LNCaP clone FGC (cell line): ENCODE data around the gene NPHP1.
"Not testable (repeated sequence)": the region's sequence is repeated elsewhere in the genome, so short reads cannot be mapped to it uniquely, and the experiment has no call there.

Experiments used
- DNase-seq: peaks from one replicate; pipeline ENCODE4 v3.0.0-alpha.2; 2011; ENCODE audit warnings: low read depth
- H3K4me3 ChIP-seq: 2 replicates; pipeline ENCODE4 v1.5.1; 2011; ENCODE audit warnings: mild to moderate bottlenecking, low read depth, low read length, control low read depth
- TF ChIP-seq, protein P1 (sequence below): IDR thresholded peaks from 2 replicates; pipeline ENCODE4 v1.5.1; 2012; ENCODE audit warnings: mild to moderate bottlenecking; ENCODE audit not compliant: control insufficient read depth, insufficient read depth; ENCODE audit errors: extremely low read depth

NPHP1 gene

DNA sequence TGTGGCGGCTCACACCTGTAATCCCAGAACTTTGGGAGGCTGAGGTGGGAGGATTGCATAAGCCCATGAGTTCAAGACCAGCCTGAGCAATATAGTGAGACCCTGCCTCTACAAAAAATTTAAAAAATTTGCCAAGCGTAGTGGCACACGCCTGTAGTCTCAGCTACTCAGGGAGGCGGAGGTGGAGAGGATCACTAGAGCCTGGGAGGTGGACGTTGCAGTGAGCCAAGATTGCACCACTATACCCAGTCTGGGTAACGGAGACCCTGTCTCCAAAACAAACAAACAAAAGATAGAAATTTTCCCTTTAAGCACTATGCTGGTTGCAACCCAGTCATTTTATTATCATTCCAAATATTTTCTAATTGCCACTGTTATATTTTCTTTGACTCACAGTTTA is 32.3 kb downstream of the NPHP1 start:
- TF ChIP-seq, protein P1, sequence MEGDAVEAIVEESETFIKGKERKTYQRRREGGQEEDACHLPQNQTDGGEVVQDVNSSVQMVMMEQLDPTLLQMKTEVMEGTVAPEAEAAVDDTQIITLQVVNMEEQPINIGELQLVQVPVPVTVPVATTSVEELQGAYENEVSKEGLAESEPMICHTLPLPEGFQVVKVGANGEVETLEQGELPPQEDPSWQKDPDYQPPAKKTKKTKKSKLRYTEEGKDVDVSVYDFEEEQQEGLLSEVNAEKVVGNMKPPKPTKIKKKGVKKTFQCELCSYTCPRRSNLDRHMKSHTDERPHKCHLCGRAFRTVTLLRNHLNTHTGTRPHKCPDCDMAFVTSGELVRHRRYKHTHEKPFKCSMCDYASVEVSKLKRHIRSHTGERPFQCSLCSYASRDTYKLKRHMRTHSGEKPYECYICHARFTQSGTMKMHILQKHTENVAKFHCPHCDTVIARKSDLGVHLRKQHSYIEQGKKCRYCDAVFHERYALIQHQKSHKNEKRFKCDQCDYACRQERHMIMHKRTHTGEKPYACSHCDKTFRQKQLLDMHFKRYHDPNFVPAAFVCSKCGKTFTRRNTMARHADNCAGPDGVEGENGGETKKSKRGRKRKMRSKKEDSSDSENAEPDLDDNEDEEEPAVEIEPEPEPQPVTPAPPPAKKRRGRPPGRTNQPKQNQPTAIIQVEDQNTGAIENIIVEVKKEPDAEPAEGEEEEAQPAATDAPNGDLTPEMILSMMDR: no peak
- DNase-seq: no peak
- H3K4me3 ChIP-seq: no peak overlapping the region

DNA sequence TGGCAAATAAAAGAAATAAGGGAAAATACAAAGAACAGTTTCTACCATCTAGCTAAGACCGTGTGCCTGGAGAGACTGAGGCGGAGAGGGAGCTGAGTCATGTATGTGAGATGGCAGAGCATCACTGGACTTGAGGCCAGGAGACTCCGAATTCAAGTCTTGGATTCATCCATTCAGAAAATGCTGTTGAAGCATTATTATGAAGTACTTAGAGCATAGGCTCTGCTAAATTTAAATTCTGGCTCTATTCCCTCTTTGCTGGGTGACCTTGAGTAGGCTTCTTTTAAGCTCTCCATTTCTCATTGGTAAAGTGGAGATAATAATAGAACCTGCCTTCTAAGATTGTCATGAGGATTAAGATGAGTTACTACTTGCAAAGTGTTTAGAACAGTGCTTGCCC is 34.7 kb downstream of the NPHP1 start:
- DNase-seq: no peak
- H3K4me3 ChIP-seq: no peak overlapping the region
- TF ChIP-seq, protein P1: no peak

DNA sequence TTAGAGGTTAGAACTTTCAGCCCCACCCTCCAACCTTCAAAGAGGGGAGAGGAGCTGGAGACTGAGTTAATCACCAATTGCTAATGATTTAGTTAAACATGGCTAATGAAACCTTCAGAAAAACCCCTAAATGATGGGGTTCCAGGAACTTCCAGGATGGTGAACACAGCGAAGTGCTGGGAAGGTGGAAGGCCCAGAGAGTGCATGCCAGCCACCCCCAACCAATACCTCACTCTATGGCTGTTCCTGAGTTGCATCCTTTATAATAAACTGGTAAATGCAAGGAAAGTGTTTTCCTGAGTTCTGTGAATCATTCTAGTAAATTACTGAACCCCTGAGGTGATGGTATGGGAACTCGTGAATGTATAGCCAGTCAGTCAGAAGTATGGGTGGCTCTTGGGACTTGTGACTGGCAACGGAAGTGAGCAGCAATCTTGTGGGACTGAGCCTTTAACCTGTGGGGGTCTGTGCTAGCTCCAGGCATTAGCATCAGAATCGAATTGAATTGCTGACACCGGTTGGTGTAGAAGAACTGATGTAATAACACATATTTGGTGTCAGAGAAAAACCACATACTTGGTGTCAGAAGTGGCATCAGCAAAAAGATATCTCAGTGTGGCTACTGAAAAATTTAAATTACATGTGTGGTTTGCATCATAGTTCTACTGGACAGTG is 37.4 kb downstream of the NPHP1 start:
- no peak overlapping the region for H3K4me3 ChIP-seq
- TF ChIP-seq, protein P1: no peak
- no peak for DNase-seq

DNA sequence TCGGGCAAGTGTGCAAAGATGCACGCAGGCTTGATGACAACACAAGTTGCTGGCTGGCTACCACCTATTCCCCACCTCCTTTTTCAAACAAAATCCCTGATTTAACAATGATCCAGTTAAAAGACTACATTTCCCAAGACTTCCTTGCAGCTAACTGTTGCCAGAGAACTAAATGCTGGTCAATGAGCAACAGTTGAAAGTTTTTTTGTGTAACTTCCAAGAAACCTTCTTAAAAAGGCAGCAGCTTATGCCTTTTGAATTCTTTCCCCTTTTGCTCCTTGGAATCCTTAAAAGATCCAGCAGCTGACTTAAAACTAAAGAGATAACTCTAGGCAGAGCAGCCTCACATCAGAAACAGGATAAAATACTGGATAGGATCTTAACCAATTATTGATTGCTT is 38.5 kb downstream of the NPHP1 start:
- TF ChIP-seq, protein P1: no peak
- H3K4me3 ChIP-seq: no peak overlapping the region
- DNase-seq: no peak

DNA sequence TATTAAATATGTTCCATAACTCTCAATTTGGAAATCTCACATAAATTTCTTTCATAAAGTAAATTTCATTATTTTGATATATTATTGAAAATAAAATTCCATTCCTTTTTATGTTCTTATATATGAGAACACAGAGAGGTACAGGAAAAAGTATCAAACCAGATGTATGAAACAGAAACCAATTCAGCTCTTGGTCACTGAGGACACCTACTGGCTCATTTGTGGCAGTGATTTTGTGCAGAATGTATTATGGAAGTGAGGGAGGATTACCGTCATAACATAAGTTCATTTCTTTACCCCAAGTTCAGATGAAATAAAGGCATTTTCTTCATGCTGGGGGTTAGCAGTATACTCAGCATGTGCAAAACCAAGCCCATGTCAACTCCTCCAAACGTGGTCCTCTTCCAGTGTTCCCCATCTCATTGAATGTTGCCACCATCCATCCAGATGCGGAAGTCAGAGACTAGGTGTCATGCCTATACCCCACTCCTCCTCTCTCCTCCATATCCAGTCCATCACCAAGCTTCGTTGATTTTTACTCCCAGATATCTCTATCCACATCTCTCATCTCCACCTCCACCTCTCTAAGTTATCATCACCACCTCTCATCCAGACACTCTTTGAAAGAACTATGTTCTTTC is 47.5 kb downstream of the NPHP1 start:
- peak; percentile 30 for DNase-seq
- TF ChIP-seq, protein P1: peak; percentile 90
- H3K4me3 ChIP-seq: no peak overlapping the region

DNA sequence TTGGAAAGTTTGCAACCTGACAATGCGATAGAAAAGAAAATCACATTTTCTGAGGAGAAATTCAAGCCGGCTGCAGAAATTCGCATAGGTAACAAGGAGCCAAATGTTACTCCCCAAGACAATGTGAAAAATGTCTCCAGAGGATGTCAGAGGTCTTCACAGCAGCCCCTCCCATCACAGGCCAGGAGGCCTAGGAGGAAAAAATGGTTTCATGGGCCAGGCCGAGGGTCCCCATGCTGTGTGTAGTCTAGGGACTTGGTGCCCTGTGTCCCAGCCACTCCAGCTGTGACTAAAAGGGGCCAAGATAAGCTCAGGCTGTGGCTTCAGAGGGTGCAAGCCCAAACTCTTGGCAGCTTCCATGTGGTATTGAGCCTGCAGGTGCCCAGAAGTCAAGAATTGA is 50.0 kb downstream of the NPHP1 start:
- DNase-seq, H3K4me3 ChIP-seq: not testable (repeated sequence)

DNA sequence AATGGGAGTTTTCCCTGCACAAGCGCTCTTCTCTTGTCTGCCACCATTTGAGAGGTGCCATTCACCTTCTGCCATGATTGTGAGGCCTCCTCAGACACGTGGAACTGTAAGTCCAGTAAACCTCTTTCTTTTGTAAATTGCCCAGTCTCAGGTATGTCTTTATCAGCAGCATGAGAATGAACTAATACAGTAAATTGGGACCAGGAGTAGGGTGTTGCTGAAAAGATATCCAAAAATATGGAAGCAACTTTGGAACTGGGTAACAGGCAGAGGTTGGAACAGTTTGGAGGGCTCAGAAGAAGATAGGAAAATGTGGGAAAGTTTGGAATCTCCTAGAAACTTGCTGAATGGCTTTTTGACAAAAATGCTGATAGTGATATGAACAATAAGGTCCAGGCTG is 50.6 kb downstream of the NPHP1 start:
- not testable (repeated sequence) for DNase-seq, H3K4me3 ChIP-seq

DNA sequence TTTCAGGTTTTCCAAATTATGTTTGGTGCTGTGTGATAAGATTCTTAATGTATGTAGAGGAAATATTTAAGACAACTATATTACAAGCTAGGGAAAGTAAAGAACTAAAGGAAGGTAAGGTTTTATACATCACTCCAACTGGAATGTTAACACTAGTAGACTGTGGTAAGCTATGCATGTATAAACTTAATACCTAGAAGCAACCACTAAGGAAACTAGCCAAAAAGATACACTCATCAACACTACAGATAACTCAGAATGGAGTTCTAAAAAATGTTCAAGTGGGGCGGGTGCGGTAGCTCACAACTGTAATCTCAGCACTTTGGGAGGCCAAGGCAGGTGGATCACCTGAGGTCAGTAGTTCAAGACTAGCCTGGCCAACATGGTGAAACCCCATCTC is 51.4 kb downstream of the NPHP1 start:
- TF ChIP-seq, protein P1: no peak
- no peak overlapping the region for H3K4me3 ChIP-seq

More for the DNA sequence above, 51.4 kb downstream of the NPHP1 start:
- no peak for DNase-seq
